Karpas-422 (cell line): Measurements from ENCODE around the gene PDCD10. TPM values are rescaled to one million over a fixed set of nuclear protein-coding genes. Genes with fewer than 3 reads are reported as not detected.

ENCODE experiments used
- DNase-seq: peaks from one replicate; pipeline ENCODE4 v3.0.0-alpha.2; 2015
- H2AFZ ChIP-seq: fragments of 200-600 bp; sonication (generic); 2 replicates; pipeline ENCODE4 v1.6.1; 2014; ENCODE audit warnings: antibody characterized with exemption, low read length, mixed read lengths
- H3K27ac ChIP-seq: fragments of 200-600 bp; sonication (generic); 2 replicates; pipeline ENCODE4 v1.5.1; 2014; ENCODE audit warnings: mild to moderate bottlenecking, low read length, moderate library complexity
- H3K27me3 ChIP-seq: fragments of 200-600 bp; sonication (generic); 2 replicates; pipeline ENCODE4 v1.6.1; 2014; ENCODE audit warnings: low read length, mixed read lengths
- H3K36me3 ChIP-seq: fragments of 200-600 bp; sonication (generic); 2 replicates; pipeline ENCODE4 v1.6.1; 2014; ENCODE audit warnings: low read length, mixed read lengths; ENCODE audit not compliant: insufficient read depth
- H3K4me1 ChIP-seq: fragments of 200-600 bp; sonication (generic); 2 replicates; pipeline ENCODE4 v1.6.1; 2014; ENCODE audit warnings: mild to moderate bottlenecking, low read length, mixed read lengths
- H3K4me2 ChIP-seq: fragments of 200-600 bp; sonication (generic); 2 replicates; pipeline ENCODE4 v1.6.1; 2014; ENCODE audit warnings: low read length, low read depth, mild to moderate bottlenecking; ENCODE audit not compliant: poor library complexity, severe bottlenecking
- H3K4me3 ChIP-seq: fragments of 200-600 bp; sonication (generic); 2 replicates; pipeline ENCODE4 v1.5.1; 2014; ENCODE audit warnings: mild to moderate bottlenecking, antibody characterized with exemption, low read length, mixed read lengths
- H3K79me2 ChIP-seq: fragments of 200-600 bp; sonication (generic); 2 replicates; pipeline ENCODE4 v1.6.1; 2014; ENCODE audit warnings: mild to moderate bottlenecking, low read length, mixed read lengths
- H3K9ac ChIP-seq: fragments of 200-600 bp; sonication (generic); 2 replicates; pipeline ENCODE4 v1.6.0; 2014; ENCODE audit warnings: low read length
- H3K9me2 ChIP-seq: fragments of 200-600 bp; sonication (generic), shearing (Covaris generic); replicated peaks from 2 replicates; pipeline ENCODE4 v1.6.0; 2014; ENCODE audit warnings: mild to moderate bottlenecking, low read length, moderate library complexity; ENCODE audit not compliant: insufficient read depth
- H3K9me3 ChIP-seq: fragments of 300-700, 200-600 bp; sonication (generic); 2 replicates; pipeline ENCODE4 v1.6.1; 2014; ENCODE audit warnings: low read length, mixed read lengths
- H4K20me1 ChIP-seq: fragments of 200-600 bp; sonication (generic); 2 replicates; pipeline ENCODE4 v1.6.1; 2014; ENCODE audit warnings: mild to moderate bottlenecking, antibody characterized with exemption, low read length, low read depth; ENCODE audit not compliant: insufficient read depth
- small RNA-seq: library from RNA; depleted of rRNA; stranded (forward); fragments of <200 nt; gene quantifications from one replicate; pipeline ENCODE3, GENCODE V24; 2014
- total RNA-seq: library from RNA; depleted of rRNA; stranded (reverse); fragments of >200 nt; shearing (Covaris generic); gene quantifications from 2 replicates; pipeline ENCODE4 v1.2.3, GENCODE V29; 2014; ENCODE audit warnings: low replicate concordance; rRNA removed

PDCD10 gene
- total RNA-seq, 1 experiment from 2014 or later = 75.0 TPM

GRCh38 chr3:167644611-167645010 lies 90.1 kb downstream of the PDCD10 start:
- H2AFZ ChIP-seq = no peak overlapping the region
- no peak overlapping the region for H3K4me3 ChIP-seq
- H3K4me1 ChIP-seq = peaks cover 6% of the 10 kb centered on the region
- H3K36me3 ChIP-seq = no peaks in the 10 kb centered on the region
- H3K27ac ChIP-seq = no peak overlapping the region
- no peak for DNase-seq
- 0 out of 2 replicates have a peak, but pooled peaks cover 4% of the 10 kb centered on the region for H3K9me3 ChIP-seq
- no peaks in the 10 kb centered on the region for H3K27me3 ChIP-seq
- H3K9ac ChIP-seq = no peak overlapping the region
- no peak overlapping the region for H3K4me2 ChIP-seq
- no peaks in the 10 kb centered on the region for H3K9me2 ChIP-seq
- no peaks in the 10 kb centered on the region for H4K20me1 ChIP-seq
- no peaks in the 10 kb centered on the region for H3K79me2 ChIP-seq

Small RNA genes lying within 50 kb of the gene (small RNA-seq; reads per million reads assigned to genes)
- gene HMGN1P8 = not detected

Other genes with a start within 250 kb of the PDCD10 start
- gene WDR49, start 81.0 kb downstream of the PDCD10 start, total RNA-seq = 0.58 TPM in 1 of 2 replicates, not detected in the other
- gene SERPINI1, start 829 bp upstream of the PDCD10 start, total RNA-seq = 0.47 TPM in 1 of 2 replicates, not detected in the other